HepG2 (cell line): ENCODE results near the gene PLCB4. TPM values are rescaled to one million over a fixed set of nuclear protein-coding genes. Genes with fewer than 3 reads are reported as not detected.

ENCODE experiments used
- ATAC-seq: fragments of 200-7000 bp; cut with Tn5 transposase; 3 replicates; pipeline ENCODE4 v1.9.1; 2020; ENCODE audit warnings: mild to moderate bottlenecking, moderate library complexity
- BruUV-seq: library from RNA; stranded (reverse); fragments of 400-500 nt; replicated peaks from 2 replicates; lab custom pipeline; 2021; lab: Mats Ljungman, UMichigan
- CTCF ChIA-PET: fragments of 300-600 bp; formaldehyde crosslinking; extraction: SDS; loops from one replicate; lab custom pipeline; 2021; ENCODE audit warnings: low total read pairs, inconsistent platforms, low intra/inter-chr PET ratio; lab: Yijun Ruan, JAX
- POLR2A ChIA-PET: fragments of 350-600 bp; sonication (Branson Sonifier 250); formaldehyde crosslinking; loops from one replicate; lab custom pipeline; 2020; ENCODE audit warnings: antibody characterized with exemption, inconsistent platforms; lab: Yijun Ruan, JAX
- DNase-seq: peaks from one replicate; pipeline ENCODE4 v3.0.0-alpha.2; 2015; ENCODE audit warnings: low spot score
- FAIRE-seq: peaks from 3 replicates; lab custom pipeline; 2011; peaks lifted over from hg19 to GRCh38; lab: Jason Lieb, UNC
- H2AFZ ChIP-seq: one replicate; pipeline ENCODE4 v1.6.1; 2011; ENCODE audit warnings: low read length, inconsistent platforms
- H3K27ac ChIP-seq: fragments of 300-600 bp; 3 replicates; pipeline ENCODE4 v1.8.0; 2011; ENCODE audit warnings: mixed run types, mild to moderate bottlenecking, mixed read lengths, low read length, inconsistent platforms; ENCODE audit not compliant: insufficient read depth; ENCODE audit errors: extremely low read length
- H3K27me3 ChIP-seq, 2 experiments: fragments of 200-600 bp in 1 of 2; 2 replicates in 1 of 2; 3 replicates in 1 of 2; pipeline versions ENCODE4 v1.6.0 to v1.8.0; 2011; ENCODE audit warnings: low read length in 2 of 2, mild to moderate bottlenecking in 2 of 2, moderate library complexity in 2 of 2, inconsistent platforms in 1 of 2; ENCODE audit not compliant: insufficient read depth in 2 of 2, control insufficient read depth in 1 of 2
- H3K36me3 ChIP-seq, 2 experiments: fragments of 200-600 bp in 1 of 2; replicated peaks in 1 of 2; 2 replicates in 1 of 2; 3 replicates in 1 of 2; pipeline versions ENCODE4 v1.5.1 to v1.8.0; 2011; ENCODE audit warnings: low read length in 2 of 2, inconsistent platforms in 1 of 2; ENCODE audit not compliant: insufficient read depth in 2 of 2, control insufficient read depth in 1 of 2
- H3K4me1 ChIP-seq: 2 replicates; pipeline ENCODE4 v1.5.1; 2012; ENCODE audit warnings: low read length, inconsistent platforms; ENCODE audit not compliant: insufficient read depth
- H3K4me2 ChIP-seq: 2 replicates; pipeline ENCODE4 v1.6.0; 2011; ENCODE audit warnings: low read depth, low read length, inconsistent platforms
- H3K4me3 ChIP-seq, 3 experiments: fragments of 200-600 bp in 1 of 3; sonication (generic), shearing (Covaris generic) in 1 of 3; replicated peaks in 1 of 3; 2 replicates each; pipeline ENCODE4 v1.5.1; 2011 to 2016; ENCODE audit warnings: low read length in 3 of 3, inconsistent platforms in 2 of 3, low read depth in 2 of 3, mild to moderate bottlenecking in 2 of 3, control low read depth in 1 of 3, mixed read lengths in 1 of 3; ENCODE audit not compliant: insufficient read depth in 1 of 3
- H3K79me2 ChIP-seq: one replicate; pipeline ENCODE4 v1.6.1; 2011; ENCODE audit warnings: low read length, inconsistent platforms; ENCODE audit not compliant: insufficient read depth
- H3K9ac ChIP-seq: 2 replicates; pipeline ENCODE4 v1.6.0; 2011; ENCODE audit warnings: mild to moderate bottlenecking, low read depth, low read length, inconsistent platforms; ENCODE audit not compliant: insufficient read depth
- H3K9me3 ChIP-seq: 2 replicates; pipeline ENCODE4 v1.5.1; 2012; ENCODE audit warnings: mild to moderate bottlenecking, low read length
- H4K20me1 ChIP-seq: 2 replicates; pipeline ENCODE4 v1.6.0; 2011; ENCODE audit warnings: inconsistent platforms, mild to moderate bottlenecking, low read length, moderate library complexity; ENCODE audit not compliant: insufficient read depth
- FOXK1 ChIP-seq: sonication (generic); formaldehyde crosslinking; IDR thresholded peaks from 2 replicates; pipeline ENCODE4 v1.4.0; 2020; ENCODE audit warnings: low read depth, missing genetic modification reagents, borderline replicate concordance
- KDM5A ChIP-seq: fragments of 200-600 bp; sonication (generic); IDR thresholded peaks from 2 replicates; pipeline ENCODE4 v1.7.0; 2018; ENCODE audit warnings: antibody characterized with exemption, mild to moderate bottlenecking, low read length, borderline replicate concordance
- MAFK ChIP-seq, 2 experiments: IDR thresholded peaks in 1 of 2; conservative IDR thresholded peaks in 1 of 2; 2 replicates each; pipeline ENCODE4 v1.6.1; 2011; ENCODE audit warnings: improper control_type of control experiment in 2 of 2, low read length in 2 of 2
- MTA1 ChIP-seq: sonication (generic); formaldehyde crosslinking; IDR thresholded peaks from 2 replicates; pipeline ENCODE4 v1.4.0; 2020; ENCODE audit warnings: missing genetic modification reagents, mild to moderate bottlenecking, borderline replicate concordance
- MZF1 ChIP-seq: sonication (generic); formaldehyde crosslinking; IDR thresholded peaks from 2 replicates; pipeline ENCODE4 v1.8.1; 2023; ENCODE audit warnings: mild to moderate bottlenecking, missing genetic modification reagents, borderline replicate concordance
- ZFP1 ChIP-seq: IDR thresholded peaks from 2 replicates; pipeline ENCODE4 v1.6.1; 2016
- ZNF34 ChIP-seq: sonication (generic); formaldehyde crosslinking; IDR thresholded peaks from 2 replicates; pipeline ENCODE4 v1.4.0; 2020; ENCODE audit warnings: mild to moderate bottlenecking, missing genetic modification reagents, borderline replicate concordance
- WGBS: methylation state at CpG from one replicate; pipeline ENCODE4 v1.1.6; 2017; ENCODE audit warnings: low lambda C conversion rate; 5-methylcytosine and 5-hydroxymethylcytosine counted together
- in situ Hi-C: cut with HindIII; loops from 2 replicates; pipeline ENCODE4 v1.10.0; 2017; ENCODE audit warnings: low pct_unique_long_range_greater_than_20kb; ENCODE audit not compliant: extremely low pct_ligation_motif_present
- intact Hi-C: fragments of 100-400 bp; cut with micrococcal nuclease; formaldehyde crosslinking; loops from one replicate; pipeline ENCODE4 v1.10.0; 2022; ENCODE audit not compliant: unreplicated experiment
- polyA plus RNA-seq, 8 experiments: library from polyadenylated mRNA; depleted of rRNA in 3 of 8; stranded (reverse) in 7 of 8; unstranded in 1 of 8; fragments of >200 nt; fragmentation: Illumina TruSeq in 4 of 8; extraction: Trizol in 4 of 8; gene quantifications; 2 replicates each; pipeline versions ENCODE4 v1.2.1 to v1.2.3, GENCODE V29; 2011 to 2016; ENCODE audit warnings: low read depth in 4 of 8, missing spikeins in 1 of 8, mixed read lengths in 1 of 8; ENCODE audit not compliant: insufficient read depth in 1 of 8
- total RNA-seq, 5 experiments: library from RNA; depleted of rRNA; stranded (reverse); fragments of >200 nt; fragmentation: Illumina TruSeq; extraction: Trizol; gene quantifications; 2 replicates each; pipeline ENCODE4 v1.2.3, GENCODE V29; 2016; ENCODE audit warnings: low read depth in 1 of 5
- TF ChIP-seq, protein P1 (sequence below): IDR thresholded peaks from 2 replicates; pipeline ENCODE4 v1.6.1; 2012; ENCODE audit warnings: low read length, improper control_type of control experiment
- TF ChIP-seq, protein P2 (sequence below): IDR thresholded peaks from 2 replicates; pipeline ENCODE4 v1.6.1; 2016; ENCODE audit warnings: low read depth, missing genetic modification reagents, missing compliant biosample characterization

Gene PLCB4
- total and polyA plus RNA-seq, 2 of the 13 experiments (the other 11 are each of a cell fraction or from before 2014, with no cell fraction given) = 0.01 TPM; not detected in 1

DNA sequence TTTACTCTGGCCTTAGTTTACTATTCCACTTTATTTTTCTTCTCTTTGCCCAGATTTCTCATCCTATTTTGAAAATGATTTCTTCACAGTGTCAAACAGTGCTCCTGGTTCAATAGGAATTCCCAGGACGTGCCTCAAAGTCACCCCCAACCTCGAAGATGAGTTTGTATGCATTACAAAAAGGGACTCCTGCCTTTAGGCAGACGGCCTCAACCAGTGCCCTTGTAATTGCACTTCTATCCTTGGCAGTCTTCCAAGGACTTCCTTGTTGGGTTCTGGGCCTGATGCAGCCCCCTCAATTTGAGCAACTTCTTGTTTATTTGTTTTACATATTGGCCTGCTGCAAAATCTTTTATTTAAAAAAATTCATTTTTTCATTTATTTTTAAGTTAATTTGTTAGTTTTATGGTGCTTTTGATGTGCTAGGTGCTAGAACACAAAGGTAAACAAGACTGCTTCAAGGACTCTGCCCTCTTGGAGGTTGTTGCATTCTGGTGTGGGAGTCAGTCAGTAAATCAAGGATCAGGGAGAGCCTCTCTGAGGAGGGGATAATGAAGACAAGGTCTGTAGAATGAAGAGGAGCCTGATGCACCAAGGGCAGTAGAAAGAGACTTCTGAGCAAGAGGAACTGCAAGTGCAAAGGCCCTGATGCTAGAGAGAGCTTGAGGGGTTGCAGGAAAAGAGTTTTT is 264.0 kb downstream of the PLCB4 start:
- no peak overlapping the region for H3K4me3 ChIP-seq
- no peak overlapping the region for H3K27ac ChIP-seq
- H3K4me2 ChIP-seq = no peak overlapping the region
- intact Hi-C loops (no loop called here), in situ Hi-C loops (no loop called here)
- H3K4me1 ChIP-seq = no peaks in the 10 kb centered on the region
- H3K79me2 ChIP-seq = no peaks in the 10 kb centered on the region
- H2AFZ ChIP-seq = no peak overlapping the region
- no peaks in the 10 kb centered on the region for H3K27me3 ChIP-seq
- POLR2A ChIA-PET = no interaction called here
- CTCF ChIA-PET = no interaction called here
- WGBS = 0% methylated on average over 3 of the region's 3 CpGs
- no peaks in the 10 kb centered on the region for H3K36me3 ChIP-seq
- H3K9me3 ChIP-seq = no peaks in the 10 kb centered on the region
- FAIRE-seq (no peak), ATAC-seq (no peak), DNase-seq (no peak)
- no peak overlapping the region for H3K9ac ChIP-seq
- TF ChIP-seq ZFP1 (CRISPR knock-in tag) (no peak), MZF1 (CRISPR knock-in tag) (no peak), MAFK (conservative IDR thresholded peaks at IDR 0.05 in 1 of 2, IDR thresholded peaks at IDR 0.05 in 1 of 2; ENCODE audit: low read length in 2 of 2) (no peak), MTA1 (CRISPR knock-in tag) (no peak), KDM5A (no peak), FOXK1 (CRISPR knock-in tag) (no peak), ZNF34 (no peak)
- TF ChIP-seq, protein P1, sequence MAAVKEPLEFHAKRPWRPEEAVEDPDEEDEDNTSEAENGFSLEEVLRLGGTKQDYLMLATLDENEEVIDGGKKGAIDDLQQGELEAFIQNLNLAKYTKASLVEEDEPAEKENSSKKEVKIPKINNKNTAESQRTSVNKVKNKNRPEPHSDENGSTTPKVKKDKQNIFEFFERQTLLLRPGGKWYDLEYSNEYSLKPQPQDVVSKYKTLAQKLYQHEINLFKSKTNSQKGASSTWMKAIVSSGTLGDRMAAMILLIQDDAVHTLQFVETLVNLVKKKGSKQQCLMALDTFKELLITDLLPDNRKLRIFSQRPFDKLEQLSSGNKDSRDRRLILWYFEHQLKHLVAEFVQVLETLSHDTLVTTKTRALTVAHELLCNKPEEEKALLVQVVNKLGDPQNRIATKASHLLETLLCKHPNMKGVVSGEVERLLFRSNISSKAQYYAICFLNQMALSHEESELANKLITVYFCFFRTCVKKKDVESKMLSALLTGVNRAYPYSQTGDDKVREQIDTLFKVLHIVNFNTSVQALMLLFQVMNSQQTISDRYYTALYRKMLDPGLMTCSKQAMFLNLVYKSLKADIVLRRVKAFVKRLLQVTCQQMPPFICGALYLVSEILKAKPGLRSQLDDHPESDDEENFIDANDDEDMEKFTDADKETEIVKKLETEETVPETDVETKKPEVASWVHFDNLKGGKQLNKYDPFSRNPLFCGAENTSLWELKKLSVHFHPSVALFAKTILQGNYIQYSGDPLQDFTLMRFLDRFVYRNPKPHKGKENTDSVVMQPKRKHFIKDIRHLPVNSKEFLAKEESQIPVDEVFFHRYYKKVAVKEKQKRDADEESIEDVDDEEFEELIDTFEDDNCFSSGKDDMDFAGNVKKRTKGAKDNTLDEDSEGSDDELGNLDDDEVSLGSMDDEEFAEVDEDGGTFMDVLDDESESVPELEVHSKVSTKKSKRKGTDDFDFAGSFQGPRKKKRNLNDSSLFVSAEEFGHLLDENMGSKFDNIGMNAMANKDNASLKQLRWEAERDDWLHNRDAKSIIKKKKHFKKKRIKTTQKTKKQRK = no peak
- TF ChIP-seq, protein P2, sequence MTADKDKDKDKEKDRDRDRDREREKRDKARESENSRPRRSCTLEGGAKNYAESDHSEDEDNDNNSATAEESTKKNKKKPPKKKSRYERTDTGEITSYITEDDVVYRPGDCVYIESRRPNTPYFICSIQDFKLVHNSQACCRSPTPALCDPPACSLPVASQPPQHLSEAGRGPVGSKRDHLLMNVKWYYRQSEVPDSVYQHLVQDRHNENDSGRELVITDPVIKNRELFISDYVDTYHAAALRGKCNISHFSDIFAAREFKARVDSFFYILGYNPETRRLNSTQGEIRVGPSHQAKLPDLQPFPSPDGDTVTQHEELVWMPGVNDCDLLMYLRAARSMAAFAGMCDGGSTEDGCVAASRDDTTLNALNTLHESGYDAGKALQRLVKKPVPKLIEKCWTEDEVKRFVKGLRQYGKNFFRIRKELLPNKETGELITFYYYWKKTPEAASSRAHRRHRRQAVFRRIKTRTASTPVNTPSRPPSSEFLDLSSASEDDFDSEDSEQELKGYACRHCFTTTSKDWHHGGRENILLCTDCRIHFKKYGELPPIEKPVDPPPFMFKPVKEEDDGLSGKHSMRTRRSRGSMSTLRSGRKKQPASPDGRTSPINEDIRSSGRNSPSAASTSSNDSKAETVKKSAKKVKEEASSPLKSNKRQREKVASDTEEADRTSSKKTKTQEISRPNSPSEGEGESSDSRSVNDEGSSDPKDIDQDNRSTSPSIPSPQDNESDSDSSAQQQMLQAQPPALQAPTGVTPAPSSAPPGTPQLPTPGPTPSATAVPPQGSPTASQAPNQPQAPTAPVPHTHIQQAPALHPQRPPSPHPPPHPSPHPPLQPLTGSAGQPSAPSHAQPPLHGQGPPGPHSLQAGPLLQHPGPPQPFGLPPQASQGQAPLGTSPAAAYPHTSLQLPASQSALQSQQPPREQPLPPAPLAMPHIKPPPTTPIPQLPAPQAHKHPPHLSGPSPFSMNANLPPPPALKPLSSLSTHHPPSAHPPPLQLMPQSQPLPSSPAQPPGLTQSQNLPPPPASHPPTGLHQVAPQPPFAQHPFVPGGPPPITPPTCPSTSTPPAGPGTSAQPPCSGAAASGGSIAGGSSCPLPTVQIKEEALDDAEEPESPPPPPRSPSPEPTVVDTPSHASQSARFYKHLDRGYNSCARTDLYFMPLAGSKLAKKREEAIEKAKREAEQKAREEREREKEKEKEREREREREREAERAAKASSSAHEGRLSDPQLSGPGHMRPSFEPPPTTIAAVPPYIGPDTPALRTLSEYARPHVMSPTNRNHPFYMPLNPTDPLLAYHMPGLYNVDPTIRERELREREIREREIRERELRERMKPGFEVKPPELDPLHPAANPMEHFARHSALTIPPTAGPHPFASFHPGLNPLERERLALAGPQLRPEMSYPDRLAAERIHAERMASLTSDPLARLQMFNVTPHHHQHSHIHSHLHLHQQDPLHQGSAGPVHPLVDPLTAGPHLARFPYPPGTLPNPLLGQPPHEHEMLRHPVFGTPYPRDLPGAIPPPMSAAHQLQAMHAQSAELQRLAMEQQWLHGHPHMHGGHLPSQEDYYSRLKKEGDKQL (CRISPR knock-in tag) = no peak
- H4K20me1 ChIP-seq = no peaks in the 10 kb centered on the region
- BruUV-seq = no TSS peak
